DMS153 treated with DMSO at 0.1 percent for 48 hours (cell line): Measurements from ENCODE around the gene UBXN1.
"Not testable (repeated sequence)": the region's sequence is repeated elsewhere in the genome, so short reads cannot be mapped to it uniquely, and the experiment has no call there.

ENCODE experiments used
- DNase-seq: peaks from one replicate; lab custom pipeline; 2025; ENCODE audit not compliant: unreplicated experiment; lab: John Stamatoyannopoulos, UW

The UBXN1 gene

DNA sequence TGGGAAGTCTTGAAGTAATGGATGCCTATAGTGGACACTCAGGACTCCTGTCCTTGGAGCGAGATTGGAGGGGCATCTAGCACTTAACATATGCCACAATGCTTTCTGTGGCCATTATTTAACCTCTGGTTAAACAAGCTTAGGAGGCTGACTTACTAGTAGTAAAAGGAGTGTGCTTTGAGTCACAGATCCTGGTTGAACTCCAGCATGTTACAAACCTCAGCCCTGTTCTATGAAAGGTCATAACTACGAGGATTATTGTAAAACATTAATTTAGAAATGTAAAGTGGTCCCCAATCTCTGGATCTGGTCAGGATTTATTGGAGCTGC is 5.7 kb downstream of the UBXN1 start:
- DNase-seq = no peak

GRCh38 chr11:62671608-62672389 is 7.1 kb downstream of the UBXN1 start, which contains the start of the genes LBHD1 and UQCC3:
TSS of gene LBHD1 (minus strand) at chr11:62672267. CDS start at chr11:62670031, 2,236 bp downstream.
TSS of gene UQCC3 (plus strand) at chr11:62671673. CDS start at chr11:62671746, 73 bp downstream.
- peak; percentile 66 for DNase-seq

DNA sequence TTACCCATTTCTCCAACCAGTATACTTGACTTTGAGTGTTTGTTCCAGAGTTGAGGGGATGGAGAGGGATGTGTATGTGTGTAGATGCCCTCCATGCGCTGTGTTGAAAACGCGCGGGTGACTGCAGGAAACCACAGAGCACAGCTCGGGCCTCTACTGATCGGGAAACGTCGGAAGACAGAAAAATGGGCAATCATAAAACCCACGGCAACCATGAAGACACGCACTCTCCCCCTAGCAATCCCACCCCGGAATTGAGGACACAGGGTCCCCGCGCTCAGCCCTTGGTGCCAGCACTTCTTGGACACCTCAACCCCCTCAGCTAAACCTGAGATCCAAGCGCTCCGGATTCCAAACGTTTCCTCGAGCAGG is 7.7 kb downstream of the UBXN1 start:
- no peak for DNase-seq

- DNase-seq = no peak
Measured at GRCh38 chr11:62669420-62670161, 9.3 kb downstream of the UBXN1 start.

GRCh38 chr11:62667460-62667859 is 11.4 kb downstream of the UBXN1 start:
- no peak for DNase-seq

GRCh38 chr11:62666259-62666926 is 12.5 kb downstream of the UBXN1 start:
- no peak for DNase-seq

DNA sequence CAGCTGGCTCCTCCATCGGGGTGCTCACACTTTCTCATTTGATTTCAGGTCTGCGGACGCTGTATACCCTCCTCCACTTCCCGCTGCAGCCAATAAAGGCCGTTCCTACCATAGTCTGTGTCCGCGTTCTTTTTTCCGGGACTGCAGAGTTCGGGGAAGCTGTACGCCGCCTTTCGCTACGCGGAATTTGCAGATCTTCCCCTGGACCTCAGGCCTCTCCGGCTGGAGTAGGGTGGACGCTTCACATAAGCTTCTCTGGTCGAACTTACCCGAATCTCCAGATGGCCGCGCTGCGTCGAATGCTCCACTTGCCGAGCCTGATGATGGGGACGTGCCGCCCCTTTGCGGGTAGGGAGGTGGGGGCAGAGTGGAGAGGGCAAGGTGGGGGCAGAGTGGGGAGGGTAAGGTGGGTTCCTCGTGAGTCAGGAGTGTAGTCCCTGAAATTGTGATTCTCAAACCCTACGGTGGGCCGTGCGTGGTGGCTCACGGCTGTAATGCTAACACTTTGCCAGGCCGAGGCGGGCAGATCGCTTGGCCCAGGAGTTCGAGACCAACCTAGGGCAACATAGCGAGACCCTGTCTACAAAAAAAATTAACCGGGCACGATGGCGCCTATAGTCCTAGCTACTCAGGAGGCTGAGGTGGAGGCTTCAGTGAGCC is 13.1 kb downstream of the UBXN1 start:
- no peak for DNase-seq

DNA sequence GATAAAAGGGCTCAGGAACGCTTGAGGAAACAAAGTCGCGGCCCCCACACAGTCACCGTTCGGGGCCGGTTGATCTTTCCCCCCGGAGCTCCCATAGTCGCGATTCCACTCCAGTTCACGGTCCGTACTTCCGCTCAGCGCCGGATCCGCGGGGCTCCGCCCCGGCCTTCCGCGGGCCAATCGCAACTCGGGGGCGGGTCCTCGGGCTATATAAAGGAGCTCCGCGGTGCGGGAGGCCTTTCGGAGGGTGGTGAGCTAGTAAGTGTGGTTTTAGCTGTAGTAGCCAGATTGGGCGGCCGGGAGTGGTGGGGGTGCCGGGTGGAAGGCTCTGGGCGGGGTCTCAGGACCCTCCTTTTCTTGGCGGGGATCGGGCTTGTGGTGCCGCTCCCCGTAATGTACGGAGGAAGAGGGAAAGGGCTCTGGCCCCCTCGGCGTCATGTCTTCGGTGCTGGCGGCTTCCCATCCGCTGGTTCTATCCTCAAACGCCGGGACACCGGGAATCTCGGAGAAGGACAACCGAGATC is 13.7 kb downstream of the UBXN1 start, which contains the start of the genes C11orf98 and CSKMT:
TSS of gene C11orf98 (minus strand) at position 136 of the 524 bp plus-strand sequence. CDS start at position 95, 41 bp downstream.
TSS of gene CSKMT (plus strand) at position 238 of the 524 bp plus-strand sequence. CDS start 568 bp downstream, outside the sequence.
- DNase-seq = peak; percentile 92

GRCh38 chr11:62664405-62665074 is 14.3 kb downstream of the UBXN1 start:
- peak; percentile 58 for DNase-seq

GRCh38 chr11:62656796-62657429 is 22.0 kb downstream of the UBXN1 start:
- no peak for DNase-seq

GRCh38 chr11:62654297-62654696 is 24.6 kb downstream of the UBXN1 start:
- DNase-seq = no peak

DNA sequence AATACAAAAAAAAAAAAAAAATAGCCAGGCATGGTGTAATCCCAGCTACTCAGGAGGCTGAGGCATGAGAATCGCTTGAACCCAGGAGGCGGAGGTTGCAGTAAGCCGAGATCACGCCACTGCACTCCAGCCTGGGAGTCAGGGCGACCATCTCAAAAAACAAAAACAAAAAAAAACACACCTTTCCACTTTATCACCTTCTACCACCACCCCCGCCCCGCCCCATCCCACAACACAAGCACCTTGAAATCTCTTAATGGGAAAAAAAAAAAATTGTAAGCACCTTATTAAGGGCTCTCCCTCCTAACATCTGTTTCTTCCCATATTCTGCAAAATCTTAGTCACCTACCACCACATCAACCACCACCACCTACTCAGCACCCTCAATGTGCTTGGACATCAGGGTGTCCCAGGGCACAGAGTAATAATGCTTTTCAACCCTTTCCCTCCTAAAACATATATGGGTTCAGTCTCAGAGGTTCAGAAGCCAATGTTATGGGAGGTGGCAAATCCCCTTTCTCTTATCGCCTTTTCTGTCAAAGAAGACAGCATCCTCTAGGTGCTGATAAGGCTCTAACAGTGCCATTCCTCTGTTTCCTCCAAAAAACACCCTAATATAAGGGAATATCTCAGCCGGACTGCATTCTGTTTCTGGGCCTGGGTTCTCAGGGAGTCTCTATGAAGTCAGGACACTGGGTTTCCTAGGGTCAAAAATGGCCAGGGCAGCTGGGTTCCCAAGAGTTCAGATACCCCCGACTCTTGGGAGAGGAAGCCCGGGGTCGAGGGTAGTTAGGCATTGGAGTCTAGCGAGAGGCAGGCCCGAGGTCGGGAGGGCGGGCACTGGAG is 26.5 kb downstream of the UBXN1 start:
- no peak for DNase-seq

- DNase-seq = not testable (repeated sequence)
Measured at GRCh38 chr11:62650283-62650682, 28.6 kb downstream of the UBXN1 start.

DNA sequence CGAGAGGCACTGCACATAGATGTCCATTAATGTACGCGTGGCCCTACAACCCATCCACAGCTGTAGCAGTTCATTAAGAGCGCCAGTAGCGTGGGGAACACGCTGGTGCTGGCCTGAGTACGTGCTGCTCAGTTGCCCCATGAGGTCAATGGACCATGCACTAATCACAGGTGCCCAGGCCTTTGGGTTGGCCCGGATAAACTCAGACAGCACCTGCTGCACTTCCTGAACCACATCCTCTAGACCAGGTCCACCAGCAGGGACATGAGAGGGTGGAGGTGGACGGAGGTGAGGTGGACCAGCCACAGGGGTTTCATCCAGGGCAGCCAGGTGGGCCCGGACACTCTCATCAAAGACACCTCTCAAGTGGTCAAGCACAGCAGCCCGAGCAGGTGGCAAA is 29.4 kb downstream of the UBXN1 start:
- no peak for DNase-seq

GRCh38 chr11:62648967-62649364 is 29.9 kb downstream of the UBXN1 start:
- no peak for DNase-seq

GRCh38 chr11:62648185-62648966 is 30.5 kb downstream of the UBXN1 start:
- DNase-seq = no peak

- DNase-seq = no peak
Measured at GRCh38 chr11:62647609-62648005, 31.3 kb downstream of the UBXN1 start.
